GM12878 (cell line): ENCODE measurements around the gene PFN3. TPM values are rescaled to one million over a fixed set of nuclear protein-coding genes. Genes with fewer than 3 reads are reported as not detected.

Experiments used
- ATAC-seq: fragments of 200-7000 bp; cut with Tn5 transposase; 3 replicates; pipeline ENCODE4 v1.9.1; 2020; ENCODE audit warnings: mild to moderate bottlenecking, moderate library complexity
- BruUV-seq: library from RNA; stranded (reverse); fragments of 400-500 nt; replicated peaks from 2 replicates; lab custom pipeline; 2021; lab: Mats Ljungman, UMichigan
- CTCF ChIA-PET: fragments of 300-600 bp; sonication (Branson Sonifier 250); formaldehyde crosslinking; extraction: SDS; loops from one replicate; lab custom pipeline; 2021; ENCODE audit warnings: inconsistent platforms; lab: Yijun Ruan, JAX
- POLR2A ChIA-PET: fragments of 350-600 bp; formaldehyde crosslinking; extraction: SDS; loops from one replicate; lab custom pipeline; 2021; ENCODE audit warnings: inconsistent platforms; lab: Charles Lee
- RAD21 ChIA-PET: fragments of 300-600 bp; sonication (Branson Sonifier 250); formaldehyde crosslinking; loops from one replicate; lab custom pipeline; 2023; ENCODE audit warnings: antibody characterized with exemption; ENCODE audit not compliant: unreplicated experiment; lab: Charles Lee
- SMC1A ChIA-PET: fragments of 300-600 bp; sonication (Branson Sonifier 250); formaldehyde crosslinking; loops from one replicate; lab custom pipeline; 2023; ENCODE audit not compliant: unreplicated experiment, uncharacterized antibody; lab: Charles Lee
- DNase-seq: peaks from one replicate; pipeline ENCODE4 v3.0.0-alpha.2; 2011; ENCODE audit warnings: low read depth, low spot score
- FAIRE-seq: peaks from 3 replicates; lab custom pipeline; 2011; peaks lifted over from hg19 to GRCh38; lab: Jason Lieb, UNC
- H2AFZ ChIP-seq: 2 replicates; pipeline ENCODE4 v1.6.0; 2011; ENCODE audit warnings: low read depth, low read length, control low read depth; ENCODE audit not compliant: control insufficient read depth
- H3K27ac ChIP-seq: 2 replicates; pipeline ENCODE4 v1.5.1; 2011; ENCODE audit warnings: control low read depth; ENCODE audit not compliant: control insufficient read depth, insufficient read depth
- H3K27me3 ChIP-seq, 2 experiments: replicated peaks in 1 of 2; 2 replicates each; pipeline versions ENCODE4 v1.6.0 to v1.6.1; 2011; ENCODE audit warnings: low read length in 1 of 2; ENCODE audit not compliant: control insufficient read depth in 2 of 2, insufficient read depth in 2 of 2
- H3K36me3 ChIP-seq, 2 experiments: 2 replicates each; pipeline ENCODE4 v1.5.1; 2011; ENCODE audit warnings: low read length in 1 of 2; ENCODE audit not compliant: control insufficient read depth in 2 of 2, insufficient read depth in 2 of 2
- H3K4me1 ChIP-seq: 2 replicates; pipeline ENCODE4 v1.6.1; 2011; ENCODE audit warnings: mild to moderate bottlenecking, low read length, moderate library complexity, mixed read lengths; ENCODE audit not compliant: control insufficient read depth, insufficient read depth
- H3K4me2 ChIP-seq: 2 replicates; pipeline ENCODE4 v1.6.0; 2011; ENCODE audit warnings: control low read depth; ENCODE audit not compliant: control insufficient read depth, insufficient read depth
- H3K4me3 ChIP-seq: fragments of 200-600 bp; sonication (generic); 2 replicates; pipeline ENCODE4 v1.5.1; 2016
- H3K79me2 ChIP-seq: 2 replicates; pipeline ENCODE4 v1.6.0; 2011; ENCODE audit warnings: low read length; ENCODE audit not compliant: control insufficient read depth, insufficient read depth
- H3K9ac ChIP-seq: 2 replicates; pipeline ENCODE4 v1.8.0; 2011; ENCODE audit warnings: low read length, control low read depth, mixed read lengths; ENCODE audit not compliant: control insufficient read depth, insufficient read depth
- H3K9me3 ChIP-seq: replicated peaks from 3 replicates; pipeline ENCODE4 v1.5.1; 2011; ENCODE audit warnings: mild to moderate bottlenecking, low read length; ENCODE audit not compliant: control insufficient read depth, insufficient read depth
- H4K20me1 ChIP-seq: 2 replicates; pipeline ENCODE4 v1.6.0; 2011; ENCODE audit not compliant: control insufficient read depth, insufficient read depth
- CBX3 ChIP-seq: fragments of 200-600 bp; sonication (generic); IDR thresholded peaks from 2 replicates; pipeline ENCODE4 v1.6.1; 2016; ENCODE audit warnings: low read depth, borderline replicate concordance
- HDAC2 ChIP-seq: fragments of 200-600 bp; sonication (generic); IDR thresholded peaks from 2 replicates; pipeline ENCODE4 v1.6.1; 2017
- IKZF2 ChIP-seq, 2 experiments: fragments of 450-650 bp; IDR thresholded peaks; 2 replicates each; pipeline ENCODE4 v1.6.1; 2017; ENCODE audit warnings: mild to moderate bottlenecking in 2 of 2, moderate library complexity in 2 of 2
- KAT2A ChIP-seq: conservative IDR thresholded peaks from 2 replicates; pipeline ENCODE4 v1.6.1; 2011; ENCODE audit warnings: low read depth, low read length; ENCODE audit not compliant: control insufficient read depth
- KDM1A ChIP-seq: fragments of 200-600 bp; sonication (generic); IDR thresholded peaks from 2 replicates; pipeline ENCODE4 v1.6.1; 2016; ENCODE audit warnings: borderline replicate concordance
- RAD51 ChIP-seq: fragments of 450-650 bp; IDR thresholded peaks from 2 replicates; pipeline ENCODE4 v1.6.1; 2016; ENCODE audit warnings: moderate library complexity, mild to moderate bottlenecking, inconsistent platforms
- STAT1 ChIP-seq: fragments of 450-650 bp; conservative IDR thresholded peaks from 2 replicates; pipeline ENCODE4 v1.6.1; 2014; ENCODE audit warnings: antibody characterized with exemption, mild to moderate bottlenecking
- TBL1XR1 ChIP-seq: IDR thresholded peaks from 2 replicates; pipeline ENCODE4 v1.6.1; 2012; ENCODE audit warnings: low read depth, low read length, improper control_type of control experiment
- ZBTB40 ChIP-seq: fragments of 450-650 bp; IDR thresholded peaks from 2 replicates; pipeline ENCODE4 v1.6.1; 2016; ENCODE audit warnings: mild to moderate bottlenecking, moderate library complexity, borderline replicate concordance
- ZSCAN29 ChIP-seq: fragments of 450-650 bp; IDR thresholded peaks from 2 replicates; pipeline ENCODE4 v1.6.1; 2017; ENCODE audit warnings: mild to moderate bottlenecking, moderate library complexity
- WGBS: methylation state at CpG from one replicate; pipeline ENCODE4 v1.1.6; 2016; ENCODE audit warnings: low lambda C conversion rate; ENCODE audit not compliant: insufficient replicate concordance, insufficient coverage; ENCODE audit errors: missing lambda C conversion rate; 5-methylcytosine and 5-hydroxymethylcytosine counted together
- in situ Hi-C: fragments of 300-500 bp; cut with MboI; formaldehyde crosslinking; loops from 9 replicates; pipeline ENCODE4 v1.14.3; 2018; ENCODE audit warnings: mixed read lengths
- intact Hi-C: fragments of 100-400 bp; cut with micrococcal nuclease; formaldehyde crosslinking; loops from one replicate; pipeline ENCODE4 v1.14.2; 2022; ENCODE audit not compliant: unreplicated experiment
- polyA plus RNA-seq, 11 experiments: library from polyadenylated mRNA; depleted of rRNA in 4 of 11; unstranded in 6 of 11; stranded (reverse) in 5 of 11; fragments of >200 nt; fragmentation: Nextera tagmentation in 4 of 11; fragmentation: Illumina TruSeq in 1 of 11; extraction: Ambion mirVana in 4 of 11; extraction: Trizol in 1 of 11; gene quantifications; 1 replicate in 1 of 11; 2 replicates in 10 of 11; pipeline versions ENCODE4 v1.2.1 to v1.2.3, GENCODE V29; 2011 to 2016; ENCODE audit warnings: inconsistent platforms in 2 of 11, missing spikeins in 2 of 11, low read depth in 1 of 11
- total RNA-seq, 4 experiments: library from RNA; depleted of rRNA in 3 of 4; stranded (reverse); fragments of >200 nt in 3 of 4; fragmentation: Illumina TruSeq in 1 of 4; extraction: Trizol in 1 of 4; gene quantifications; 2 replicates each; pipeline versions ENCODE4 v1.2.1 to v1.2.3, GENCODE V29; 2013 to 2021

The PFN3 gene
- total and polyA plus RNA-seq, 10 of the 15 experiments (the other 5 are each of a cell fraction or from before 2014, with no cell fraction given), result not detected

DNA sequence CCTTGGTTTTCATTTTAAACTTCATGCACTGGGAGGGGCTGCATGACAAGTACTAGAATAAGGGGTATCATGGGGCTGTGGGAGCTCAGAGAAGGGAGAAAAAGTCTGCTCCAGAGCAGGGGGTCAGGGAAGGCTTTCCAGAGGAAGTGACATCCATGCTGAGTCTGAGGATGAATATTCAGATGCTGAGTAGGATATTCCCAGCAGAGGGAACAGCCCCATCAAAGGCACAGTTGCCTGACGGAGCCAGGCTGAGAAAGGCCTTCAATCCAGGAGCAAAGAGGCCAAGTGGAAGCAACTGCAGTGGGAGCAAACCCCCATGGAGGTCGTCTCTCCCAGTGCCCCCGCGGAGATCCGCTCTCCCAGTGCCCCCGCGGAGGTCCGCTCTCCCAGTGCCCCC, 4.4 kb downstream of the PFN3 start:
- no peak overlapping the region for H3K4me3 ChIP-seq
- ChIA-PET SMC1A (interaction anchor here (1.6 kb wide), 1 partner anchor 17 kb away, joined by 4 read pairs; no protein-coding TSS in a partner anchor), CTCF (interaction anchor here (1.7 kb wide), 1 partner anchor 86 kb away, joined by 4 read pairs; no protein-coding TSS in a partner anchor), POLR2A (no interaction called here), RAD21 (no interaction called here)
- WGBS, result 72% methylated on average over 8 of the region's 8 CpGs
- H3K79me2 ChIP-seq, result no peaks in the 10 kb centered on the region
- H3K27me3 ChIP-seq, result no peaks in the 10 kb centered on the region
- H3K9ac ChIP-seq, result no peak overlapping the region
- H2AFZ ChIP-seq, result no peak overlapping the region
- H4K20me1 ChIP-seq, result no peaks in the 10 kb centered on the region
- no TSS peak for BruUV-seq
- H3K9me3 ChIP-seq, result no peaks in the 10 kb centered on the region
- no peak overlapping the region for H3K4me2 ChIP-seq
- FAIRE-seq, result no peak
- in situ Hi-C loops, result loop anchor here (25.0 kb wide), 1 partner anchor 1359 kb away; no protein-coding TSS in a partner anchor
- no peak for ATAC-seq
- H3K27ac ChIP-seq, result no peak overlapping the region
- intact Hi-C loops, result no loop called here
- no peaks in the 10 kb centered on the region for H3K4me1 ChIP-seq
- no peak for DNase-seq
- H3K36me3 ChIP-seq, result no peaks in the 10 kb centered on the region
- TF ChIP-seq TBL1XR1 (no peak), ZBTB40 (no peak), HDAC2 (no peak), CBX3 (no peak), IKZF2 (IDR thresholded peaks at IDR 0.05) (no peak), RAD51 (no peak), STAT1 (no peak), KDM1A (no peak), ZSCAN29 (no peak), KAT2A (no peak)
